IMR-90 (cell line): ENCODE results near the gene INTS15. TPM values are rescaled to one million over a fixed set of nuclear protein-coding genes. Genes with fewer than 3 reads are reported as not detected.

ENCODE experiments used
- ATAC-seq: fragments of 200-7000 bp; cut with Tn5 transposase; 2 replicates; pipeline ENCODE4 v1.9.1; 2020; ENCODE audit warnings: low read depth, mild to moderate bottlenecking, moderate library complexity
- BruUV-seq: library from RNA; stranded (reverse); fragments of 400-500 nt; replicated peaks from 2 replicates; lab custom pipeline; 2021; lab: Mats Ljungman, UMichigan
- CTCF ChIA-PET: fragments of 300-600 bp; formaldehyde crosslinking; extraction: SDS; loops from one replicate; lab custom pipeline; 2021; ENCODE audit warnings: antibody characterized with exemption; lab: Yijun Ruan, JAX
- POLR2A ChIA-PET: fragments of 300-600 bp; sonication (Branson Sonifier 250); formaldehyde crosslinking; loops from one replicate; lab custom pipeline; 2022; ENCODE audit warnings: antibody characterized with exemption; ENCODE audit not compliant: unreplicated experiment; lab: Charles Lee
- DNase-seq: peaks from one replicate; pipeline ENCODE4 v3.0.0; 2013
- H2AFZ ChIP-seq: replicated peaks from 2 replicates; pipeline ENCODE3; 2013; ENCODE audit warnings: low read length, mild to moderate bottlenecking; ENCODE audit not compliant: poor library complexity
- H2AK5ac ChIP-seq: 2 replicates; pipeline ENCODE4 v1.6.1; 2013; ENCODE audit warnings: low read depth, low read length, inconsistent platforms
- H2AK9ac ChIP-seq: replicated peaks from 2 replicates; pipeline ENCODE3; 2013; ENCODE audit warnings: mild to moderate bottlenecking, low read depth, low read length, moderate library complexity; ENCODE audit not compliant: poor library complexity
- H2BK120ac ChIP-seq: 2 replicates; pipeline ENCODE4 v1.6.1; 2013; ENCODE audit warnings: low read depth, low read length, inconsistent platforms
- H2BK15ac ChIP-seq: 3 replicates; pipeline ENCODE4 v1.6.1; 2013; ENCODE audit warnings: low read depth, low read length, inconsistent platforms
- H2BK20ac ChIP-seq: 2 replicates; pipeline ENCODE4 v1.6.1; 2013; ENCODE audit warnings: low read depth, mild to moderate bottlenecking, inconsistent platforms, low read length, moderate library complexity
- H2BK5ac ChIP-seq: 2 replicates; pipeline ENCODE4 v1.6.1; 2013; ENCODE audit warnings: mild to moderate bottlenecking, low read depth, low read length, inconsistent platforms; ENCODE audit not compliant: poor library complexity, severe bottlenecking
- H3K14ac ChIP-seq: replicated peaks from 2 replicates; pipeline ENCODE4 v1.6.1; 2013; ENCODE audit warnings: low read depth, low read length, inconsistent platforms
- H3K18ac ChIP-seq: 2 replicates; pipeline ENCODE4 v1.6.1; 2013; ENCODE audit warnings: low read depth, low read length, control low read depth
- H3K23ac ChIP-seq: 2 replicates; pipeline ENCODE4 v1.6.1; 2013; ENCODE audit warnings: low read depth, low read length, inconsistent platforms
- H3K27ac ChIP-seq: 2 replicates; pipeline ENCODE4 v1.5.1; 2013; ENCODE audit warnings: mild to moderate bottlenecking, control low read depth, low read length; ENCODE audit not compliant: insufficient read depth
- H3K27me3 ChIP-seq: 2 replicates; pipeline ENCODE4 v1.6.1; 2013; ENCODE audit warnings: low read length; ENCODE audit not compliant: control insufficient read depth, insufficient read depth
- H3K36me3 ChIP-seq: 2 replicates; pipeline ENCODE4 v1.6.1; 2013; ENCODE audit warnings: low read length, mixed read lengths; ENCODE audit not compliant: control insufficient read depth, insufficient read depth
- H3K4ac ChIP-seq: 2 replicates; pipeline ENCODE4 v1.6.1; 2013; ENCODE audit warnings: low read depth, low read length, inconsistent platforms
- H3K4me1 ChIP-seq: 2 replicates; pipeline ENCODE4 v1.6.1; 2013; ENCODE audit warnings: low read length, mixed read lengths; ENCODE audit not compliant: control insufficient read depth, insufficient read depth
- H3K4me2 ChIP-seq: 2 replicates; pipeline ENCODE4 v1.6.1; 2013; ENCODE audit warnings: low read depth, mild to moderate bottlenecking, control low read depth, low read length, moderate library complexity
- H3K4me3 ChIP-seq: 2 replicates; pipeline ENCODE4 v1.5.1; 2013; ENCODE audit warnings: low read depth, mild to moderate bottlenecking, control low read depth, low read length, moderate library complexity; ENCODE audit not compliant: insufficient read depth
- H3K56ac ChIP-seq: 2 replicates; pipeline ENCODE4 v1.6.1; 2013; ENCODE audit warnings: low read length, inconsistent platforms; ENCODE audit not compliant: insufficient read depth; ENCODE audit errors: extremely low read depth
- H3K79me1 ChIP-seq, 2 experiments: 2 replicates each; pipeline ENCODE4 v1.6.1; 2013; ENCODE audit warnings: low read length in 2 of 2, inconsistent platforms in 1 of 2, low read depth in 1 of 2
- H3K9ac ChIP-seq: 2 replicates; pipeline ENCODE4 v1.6.1; 2013; ENCODE audit warnings: low read depth, low read length, control low read depth
- H3K9me1 ChIP-seq: 2 replicates; pipeline ENCODE4 v1.6.1; 2013; ENCODE audit warnings: low read length, inconsistent platforms; ENCODE audit not compliant: insufficient read depth
- H3K9me3 ChIP-seq: 2 replicates; pipeline ENCODE4 v1.6.1; 2013; ENCODE audit warnings: low read length; ENCODE audit not compliant: control insufficient read depth, insufficient read depth
- H4K20me1 ChIP-seq: 2 replicates; pipeline ENCODE4 v1.6.1; 2013; ENCODE audit warnings: low read length, inconsistent platforms; ENCODE audit not compliant: insufficient read depth
- H4K5ac ChIP-seq: 2 replicates; pipeline ENCODE4 v1.6.1; 2013; ENCODE audit warnings: mild to moderate bottlenecking, low read depth, low read length, control low read depth
- H4K8ac ChIP-seq, 2 experiments: 2 replicates each; pipeline ENCODE4 v1.6.1; 2013; ENCODE audit warnings: low read depth in 2 of 2, low read length in 2 of 2, control low read depth in 1 of 2, inconsistent platforms in 1 of 2
- H4K91ac ChIP-seq: 2 replicates; pipeline ENCODE4 v1.6.1; 2013; ENCODE audit warnings: low read depth, low read length, inconsistent platforms; ENCODE audit not compliant: insufficient read depth
- BHLHE40 ChIP-seq: fragments of 150-350 bp; IDR thresholded peaks from 2 replicates; pipeline ENCODE4 v1.6.1; 2016; ENCODE audit warnings: mild to moderate bottlenecking, low read depth, low read length
- CEBPB ChIP-seq: IDR thresholded peaks from 2 replicates; pipeline ENCODE4 v1.6.1; 2012; ENCODE audit warnings: low read depth, low read length, improper control_type of control experiment
- CTCF ChIP-seq: conservative IDR thresholded peaks from 2 replicates; pipeline ENCODE4 v1.5.1; 2012; ENCODE audit warnings: mild to moderate bottlenecking, low read depth, low read length, improper control_type of control experiment
- ELK1 ChIP-seq: fragments of 150-350 bp; IDR thresholded peaks from 2 replicates; pipeline ENCODE4 v1.6.1; 2016; ENCODE audit warnings: low read depth, mild to moderate bottlenecking, low read length, moderate library complexity, borderline replicate concordance
- FOS ChIP-seq: fragments of 150-350 bp; IDR thresholded peaks from 2 replicates; pipeline ENCODE4 v1.6.1; 2016; ENCODE audit warnings: low read depth, low read length
- MAFK ChIP-seq: IDR thresholded peaks from 2 replicates; pipeline ENCODE4 v1.6.1; 2012; ENCODE audit warnings: low read depth, low read length, improper control_type of control experiment
- MAZ ChIP-seq: IDR thresholded peaks from 2 replicates; pipeline ENCODE4 v1.6.1; 2012; ENCODE audit warnings: low read depth, mild to moderate bottlenecking, low read length, improper control_type of control experiment, moderate library complexity, borderline replicate concordance
- MXI1 ChIP-seq: IDR thresholded peaks from 2 replicates; pipeline ENCODE4 v1.6.1; 2012; ENCODE audit warnings: low read depth, mild to moderate bottlenecking, low read length, moderate library complexity, borderline replicate concordance
- NFE2L2 ChIP-seq: fragments of 150-350 bp; IDR thresholded peaks from 2 replicates; pipeline ENCODE4 v1.6.1; 2016; ENCODE audit warnings: low read depth, mild to moderate bottlenecking, low read length
- POLR2A ChIP-seq: IDR thresholded peaks from 2 replicates; pipeline ENCODE4 v1.6.1; 2012; ENCODE audit warnings: mild to moderate bottlenecking, low read depth, low read length
- RCOR1 ChIP-seq: IDR thresholded peaks from 2 replicates; pipeline ENCODE4 v1.6.1; 2012; ENCODE audit warnings: mild to moderate bottlenecking, low read length, improper control_type of control experiment; ENCODE audit not compliant: insufficient replicate concordance
- USF2 ChIP-seq: fragments of 150-350 bp; IDR thresholded peaks from 2 replicates; pipeline ENCODE4 v1.6.1; 2017; ENCODE audit warnings: mild to moderate bottlenecking, antibody characterized with exemption, low read length, low read depth
- WGBS, 2 experiments: methylation state at CpG; one replicate each; pipeline versions ENCODE4 v1.1.5 to v1.1.7; 2013; ENCODE audit warnings: missing lambda C conversion rate in 2 of 2; ENCODE audit not compliant: insufficient read length in 1 of 2; ENCODE audit errors: extremely low coverage in 2 of 2; 5-methylcytosine and 5-hydroxymethylcytosine counted together
- dilution Hi-C: fragments of 300-500 bp; cut with HindIII; formaldehyde crosslinking; loops from one replicate; pipeline ENCODE4 v1.14.3; 2018; ENCODE audit warnings: low sequenced_read_pairs; ENCODE audit not compliant: unreplicated experiment
- in situ Hi-C: fragments of 300-500 bp; cut with MboI; formaldehyde crosslinking; loops from 3 replicates; pipeline ENCODE4 v1.14.3; 2019; ENCODE audit warnings: low sequenced_read_pairs, inconsistent platforms, mixed read lengths
- intact Hi-C: fragments of 100-400 bp; cut with micrococcal nuclease; formaldehyde crosslinking; loops from 2 replicates; pipeline ENCODE4 v1.10.0; 2022
- polyA plus RNA-seq, 3 experiments: library from polyadenylated mRNA; depleted of rRNA; stranded (reverse); fragments of >200 nt; gene quantifications; 2 replicates each; pipeline ENCODE4 v1.2.3, GENCODE V29; 2012; ENCODE audit warnings: low replicate concordance in 1 of 3
- total RNA-seq: library from RNA; depleted of rRNA; stranded (reverse); fragments of >200 nt; gene quantifications from 2 replicates; pipeline ENCODE4 v1.2.3, GENCODE V29; 2012

INTS15 gene
- total and polyA plus RNA-seq, 2 of the 4 experiments (the other 2 are of a cell fraction), result 7.0 to 20.8 TPM

- no peak overlapping the region for H2BK15ac ChIP-seq
- in situ Hi-C loops, result no loop called here
- H2BK120ac ChIP-seq, result no peak overlapping the region
- no peaks in the 10 kb centered on the region for H4K20me1 ChIP-seq
- H4K5ac ChIP-seq, result no peak overlapping the region
- H3K14ac ChIP-seq, result no peak overlapping the region
- no peak overlapping the region for H4K91ac ChIP-seq
- H3K4me2 ChIP-seq, result no peak overlapping the region
- H3K9me3 ChIP-seq, result no peaks in the 10 kb centered on the region
- CTCF ChIA-PET, result no interaction called here
- no peak overlapping the region for H3K23ac ChIP-seq
- no peak overlapping the region for H3K18ac ChIP-seq
- ATAC-seq (no peak), DNase-seq (no peak)
- no peak overlapping the region for H2BK20ac ChIP-seq
- no peak overlapping the region for H4K8ac ChIP-seq
- intact Hi-C loops, result no loop called here
- no peak overlapping the region for H2BK5ac ChIP-seq
- no peak overlapping the region for H3K9ac ChIP-seq
- H2AFZ ChIP-seq, result no peak overlapping the region
- H3K56ac ChIP-seq, result no peak overlapping the region
- no peak overlapping the region for H3K27ac ChIP-seq
- no CpG with 5 or more reads among the region's 2 CpGs for WGBS, 2 experiments
- dilution Hi-C loops, result no loop called here
- no peaks in the 10 kb centered on the region for H3K79me1 ChIP-seq
- POLR2A ChIA-PET, result no interaction called here
- peaks cover 6% of the 10 kb centered on the region; the same call in 1 of the 2 replicates for H3K27me3 ChIP-seq
- H3K36me3 ChIP-seq, result peaks cover 3% of the 10 kb centered on the region; the same call in 1 of the 2 replicates
- TF ChIP-seq CEBPB (no peak), POLR2A (no peak), MAFK (no peak), MAZ (no peak), RCOR1 (no peak), USF2 (no peak), NFE2L2 (no peak), ELK1 (no peak), BHLHE40 (no peak), CTCF (no peak), MXI1 (no peak), FOS (no peak)
- H3K4me1 ChIP-seq, result peaks cover 3% of the 10 kb centered on the region; the same call in 1 of the 2 replicates
- H3K9me1 ChIP-seq, result no peaks in the 10 kb centered on the region
- no peak overlapping the region for H3K4me3 ChIP-seq
- H2AK9ac ChIP-seq, result peak overlapping the region; percentile 78
- H2AK5ac ChIP-seq, result no peak overlapping the region
- H3K4ac ChIP-seq, result no peak overlapping the region
- no TSS peak for BruUV-seq
Measured at GRCh38 chr7:6613706-6614105, 23.9 kb downstream of the INTS15 start.
